Keratinocyte (primary cell): ENCODE results near the gene TMPRSS4.

ENCODE experiments used
- EZH2 ChIP-seq: IDR thresholded peaks from one replicate; pipeline ENCODE4 v1.6.1; 2012; ENCODE audit warnings: inconsistent platforms, mild to moderate bottlenecking, low read length, moderate library complexity
- TF ChIP-seq, protein P1 (sequence below), 3 experiments: IDR thresholded peaks in 1 of 3; conservative IDR thresholded peaks in 1 of 3; optimal IDR thresholded peaks in 1 of 3; 2 replicates in 2 of 3; 3 replicates in 1 of 3; pipeline versions ENCODE3 to v1.5.1; 2011; ENCODE audit warnings: low read length in 3 of 3, mild to moderate bottlenecking in 3 of 3, moderate library complexity in 2 of 3, control low read depth in 1 of 3, inconsistent platforms in 1 of 3; ENCODE audit not compliant: insufficient read depth in 2 of 3; ENCODE audit errors: extremely low read depth in 1 of 3

DNA sequence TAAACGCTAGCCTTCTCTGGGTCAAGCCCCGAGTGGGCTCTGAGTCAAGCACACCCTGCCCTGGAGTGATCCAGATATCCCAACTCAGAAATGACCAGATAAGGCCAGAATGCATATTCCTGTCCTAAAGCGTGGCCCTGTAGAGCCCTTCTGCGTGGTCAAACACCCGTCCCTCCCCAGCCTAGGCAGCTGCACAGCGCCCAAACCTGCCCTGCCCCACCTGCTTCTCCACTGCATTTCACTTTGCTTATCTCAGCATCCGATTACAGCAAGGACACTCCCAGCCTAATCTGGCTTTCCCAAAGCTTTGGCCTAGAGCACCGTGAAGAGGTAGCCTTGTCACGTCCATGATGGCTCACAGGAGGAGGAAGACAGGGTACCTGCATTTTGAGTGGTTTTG, 11.9 kb upstream of the TMPRSS4 start:
- TF ChIP-seq, protein P1, sequence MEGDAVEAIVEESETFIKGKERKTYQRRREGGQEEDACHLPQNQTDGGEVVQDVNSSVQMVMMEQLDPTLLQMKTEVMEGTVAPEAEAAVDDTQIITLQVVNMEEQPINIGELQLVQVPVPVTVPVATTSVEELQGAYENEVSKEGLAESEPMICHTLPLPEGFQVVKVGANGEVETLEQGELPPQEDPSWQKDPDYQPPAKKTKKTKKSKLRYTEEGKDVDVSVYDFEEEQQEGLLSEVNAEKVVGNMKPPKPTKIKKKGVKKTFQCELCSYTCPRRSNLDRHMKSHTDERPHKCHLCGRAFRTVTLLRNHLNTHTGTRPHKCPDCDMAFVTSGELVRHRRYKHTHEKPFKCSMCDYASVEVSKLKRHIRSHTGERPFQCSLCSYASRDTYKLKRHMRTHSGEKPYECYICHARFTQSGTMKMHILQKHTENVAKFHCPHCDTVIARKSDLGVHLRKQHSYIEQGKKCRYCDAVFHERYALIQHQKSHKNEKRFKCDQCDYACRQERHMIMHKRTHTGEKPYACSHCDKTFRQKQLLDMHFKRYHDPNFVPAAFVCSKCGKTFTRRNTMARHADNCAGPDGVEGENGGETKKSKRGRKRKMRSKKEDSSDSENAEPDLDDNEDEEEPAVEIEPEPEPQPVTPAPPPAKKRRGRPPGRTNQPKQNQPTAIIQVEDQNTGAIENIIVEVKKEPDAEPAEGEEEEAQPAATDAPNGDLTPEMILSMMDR (optimal IDR thresholded peaks at IDR 0.05 in 1 of 3, IDR thresholded peaks at IDR 0.05 in 1 of 3, conservative IDR thresholded peaks at IDR 0.05 in 1 of 3; ENCODE audit: extremely low read depth in 1 of 3, insufficient read depth in 2 of 3, low read length in 3 of 3), result no peak
- no peak for TF ChIP-seq EZH2
